Right lung (tissue), 5 donors: ENCODE measurements around the gene CNTNAP5. TPM values are rescaled to one million over a fixed set of nuclear protein-coding genes. Genes with fewer than 3 reads are reported as not detected.

ENCODE experiments used
- DNase-seq, 2 donors: peaks; one replicate each; pipeline ENCODE4 v3.0.0-alpha.2; 2013
- polyA plus RNA-seq, 5 donors: library from polyadenylated mRNA; unstranded; fragments of 120-200 nt; gene quantifications; one replicate each; pipeline versions ENCODE4 v1.2.1 to v1.2.3, GENCODE V29; 2013; ENCODE audit warnings: inconsistent platforms in 1 of 5, low replicate concordance in 1 of 5; ENCODE audit not compliant: insufficient read length in 5 of 5, insufficient read depth in 1 of 5

Gene CNTNAP5
- polyA plus RNA-seq, 5 donors: 0.01 to 0.12 TPM; not detected in 3

DNA sequence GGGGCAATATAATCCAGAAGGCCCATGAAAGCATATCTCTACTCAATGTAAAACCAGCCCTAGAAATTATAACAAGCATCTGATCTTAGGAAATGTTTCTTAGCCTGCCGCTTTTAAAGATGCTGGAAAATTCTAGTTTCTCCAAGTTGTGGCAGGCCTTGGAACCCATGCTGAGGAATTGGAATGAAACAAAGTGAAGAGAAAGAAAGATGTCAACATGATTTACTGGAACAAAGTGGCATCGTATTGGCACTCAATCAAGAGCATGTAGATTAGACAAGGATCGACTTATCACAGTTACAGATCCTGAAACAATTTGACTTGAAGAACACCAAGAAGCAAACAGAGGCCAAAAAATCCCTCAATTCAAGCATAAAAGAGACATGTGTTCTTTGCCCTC lies 28.7 kb downstream of the CNTNAP5 start:
- no peak for DNase-seq

DNA sequence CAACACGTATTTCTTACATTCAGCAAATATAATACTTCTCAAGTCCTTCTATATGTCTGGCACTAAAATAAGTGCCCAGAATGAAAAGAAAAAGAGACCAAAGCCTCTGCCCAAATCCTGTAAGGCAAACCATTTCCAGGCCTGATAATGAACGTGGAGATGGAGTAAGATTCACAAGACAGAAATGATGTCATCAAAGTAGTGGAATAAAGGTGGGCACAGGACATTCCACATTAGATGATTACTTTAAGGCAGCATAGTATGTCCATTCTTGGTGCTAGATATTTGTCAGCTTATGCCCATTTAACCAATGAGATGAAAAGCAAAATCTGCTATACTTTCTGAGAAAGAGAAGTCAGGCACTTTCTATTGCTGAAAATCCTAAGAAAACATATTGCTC lies 38.5 kb downstream of the CNTNAP5 start:
- no peak for DNase-seq

DNA sequence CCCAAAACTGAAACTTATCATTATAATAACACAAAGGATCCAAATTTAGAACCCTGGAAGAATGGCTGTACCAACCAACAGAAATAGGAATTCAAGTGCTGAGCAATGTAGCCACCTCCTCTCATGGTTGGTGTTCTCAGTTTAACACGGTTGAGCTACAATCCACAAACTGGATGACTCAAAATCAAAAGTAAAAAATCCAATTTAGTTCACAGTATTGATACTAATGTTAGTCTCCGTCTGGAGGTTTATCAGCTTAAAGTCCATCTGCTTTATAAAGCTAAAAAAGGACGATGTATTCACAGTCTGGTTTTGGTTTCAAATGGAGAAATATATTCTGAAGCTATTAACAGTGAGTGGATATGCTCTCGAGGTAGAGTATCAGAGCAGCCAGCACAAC lies 40.5 kb downstream of the CNTNAP5 start:
- DNase-seq: no peak

DNA sequence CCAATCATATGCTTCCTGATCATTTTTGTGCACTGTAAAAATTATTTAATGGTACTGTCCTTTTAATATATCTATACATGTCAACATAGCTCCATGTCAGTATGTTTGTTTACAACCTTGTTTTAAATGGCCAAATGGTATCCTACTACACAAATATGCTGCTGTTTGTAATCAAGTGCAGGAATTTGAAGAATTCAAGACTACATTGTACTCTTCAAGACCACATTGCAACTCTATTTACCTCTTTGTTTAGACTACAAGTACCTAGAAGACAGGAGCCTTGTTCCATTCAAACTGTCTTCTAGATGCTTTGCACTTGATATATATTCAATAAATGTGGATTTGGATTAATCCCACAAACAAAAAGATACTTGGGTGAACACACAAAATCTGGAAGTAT lies 41.7 kb downstream of the CNTNAP5 start:
- no peak for DNase-seq

DNA sequence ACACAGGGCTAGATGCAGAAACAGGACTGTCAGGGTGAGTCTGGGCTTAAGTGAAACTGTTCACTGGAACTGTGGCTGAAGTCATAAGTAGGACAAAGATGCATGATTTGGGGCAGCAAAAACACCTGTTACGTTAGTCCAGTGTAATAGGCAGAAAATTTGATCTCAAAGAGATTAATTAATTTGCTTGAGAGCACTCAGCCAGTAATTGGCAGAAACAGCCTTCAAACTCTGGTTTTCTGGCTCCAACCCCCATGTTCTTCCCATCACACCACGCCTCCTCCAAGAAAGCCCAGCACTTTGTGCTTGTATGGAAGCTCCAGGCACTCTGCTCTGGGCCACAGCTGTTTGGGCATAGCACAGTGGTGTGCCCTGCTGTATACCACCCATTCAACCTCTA lies 54.0 kb downstream of the CNTNAP5 start:
- no peak for DNase-seq

DNA sequence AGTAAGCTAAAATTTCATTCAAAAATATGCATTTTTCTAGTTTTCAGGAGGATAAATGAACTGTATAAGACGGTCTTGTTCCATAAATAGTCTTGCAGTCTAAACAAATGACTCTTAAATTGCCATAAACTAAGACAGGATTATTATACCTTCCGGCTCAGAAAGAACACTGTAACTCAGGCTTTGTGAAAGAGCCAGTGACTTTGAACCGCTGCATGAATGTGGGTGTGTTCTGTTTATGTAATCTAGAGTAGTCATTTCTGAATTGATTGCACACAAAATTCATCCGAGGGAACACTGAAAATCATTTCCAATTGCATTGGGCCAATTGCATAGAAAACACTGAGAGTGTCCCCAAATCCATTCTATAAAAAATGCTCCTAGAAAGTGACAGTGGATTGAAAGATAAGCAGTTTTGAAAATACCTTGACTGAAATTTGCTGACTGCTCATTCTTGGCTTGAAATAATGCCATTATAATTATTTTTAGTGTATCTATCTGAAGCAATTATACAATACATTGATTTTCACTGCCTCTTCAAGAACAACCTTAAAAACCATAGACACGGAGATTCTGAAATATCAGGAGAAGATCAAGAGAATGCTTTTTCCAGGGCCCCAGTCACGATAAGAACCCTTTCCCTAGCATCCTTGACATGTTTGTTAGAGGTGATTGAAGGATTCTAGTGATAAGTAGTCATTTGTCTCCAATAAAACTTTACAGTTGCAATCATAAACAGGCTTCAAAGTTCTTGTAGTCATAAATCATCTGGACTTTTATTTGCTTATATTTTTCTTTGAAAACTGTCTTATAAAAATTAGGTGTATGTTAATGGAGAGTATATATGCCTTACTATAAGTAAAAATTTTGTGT lies 55.4 kb downstream of the CNTNAP5 start:
- DNase-seq: no peak

DNA sequence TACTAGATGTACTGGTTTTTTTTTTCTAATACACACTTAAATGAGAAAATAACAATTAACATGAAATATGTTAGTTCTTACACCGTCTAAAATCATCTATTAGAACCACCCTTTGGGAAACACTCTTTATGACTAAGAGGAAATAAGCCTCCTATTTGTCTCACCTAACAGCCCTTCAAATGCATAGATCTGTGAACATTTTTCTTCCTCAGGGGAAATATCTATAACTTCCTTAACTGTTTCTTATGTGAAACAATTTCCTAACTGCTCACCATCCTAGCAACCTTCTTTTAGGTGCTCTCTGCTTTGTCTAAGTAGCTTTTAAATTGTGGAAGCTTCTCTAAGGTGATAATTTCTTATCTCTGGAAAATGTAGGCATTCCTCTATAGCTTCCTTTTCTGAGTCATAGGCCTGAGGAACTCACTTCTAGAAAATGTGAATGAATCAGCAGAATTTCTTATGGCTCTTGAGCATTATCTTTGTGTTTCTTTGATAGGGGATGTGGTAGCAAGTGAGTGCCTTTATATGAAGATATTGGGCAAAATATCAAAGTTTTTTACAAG lies 56.1 kb downstream of the CNTNAP5 start:
- no peak for DNase-seq

DNA sequence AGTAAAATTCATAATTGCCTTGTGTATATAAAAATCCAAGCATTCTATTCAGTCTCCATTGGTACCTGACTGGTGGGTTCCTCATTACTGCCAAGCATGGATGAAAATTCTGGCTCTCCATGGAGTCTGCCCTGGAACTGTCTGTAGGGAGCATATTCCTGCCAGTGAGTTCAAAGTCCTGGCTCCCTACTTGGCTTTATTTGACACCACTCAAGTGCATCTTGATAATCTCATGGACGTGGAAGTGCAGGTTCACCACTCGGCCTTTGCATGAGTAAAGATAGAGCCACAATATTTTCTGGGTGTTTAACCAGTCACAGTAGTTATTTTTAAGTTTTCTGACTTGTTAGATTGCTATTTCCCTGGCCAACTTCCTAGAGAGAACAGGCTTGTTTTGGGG lies 63.5 kb downstream of the CNTNAP5 start:
- no peak for DNase-seq

DNA sequence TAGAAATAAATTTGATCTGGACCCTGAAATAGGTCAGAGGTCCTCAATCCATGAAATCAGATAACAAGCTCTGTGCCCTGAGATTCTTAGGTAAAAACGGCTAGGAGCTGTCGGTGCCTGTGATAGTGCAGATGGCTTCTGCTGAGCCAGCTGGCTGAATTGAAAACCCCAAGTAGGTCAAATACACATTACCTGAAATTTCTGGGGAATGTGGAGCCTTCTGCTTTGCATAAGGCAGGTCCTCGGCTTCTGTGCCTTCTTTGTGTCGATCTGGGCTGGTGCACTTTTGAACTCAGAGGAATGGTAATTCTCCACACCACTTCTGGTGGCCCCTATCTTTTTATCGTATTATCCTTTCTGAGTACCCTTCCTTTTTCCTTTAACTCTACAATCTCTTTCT lies 66.6 kb downstream of the CNTNAP5 start:
- no peak for DNase-seq

DNA sequence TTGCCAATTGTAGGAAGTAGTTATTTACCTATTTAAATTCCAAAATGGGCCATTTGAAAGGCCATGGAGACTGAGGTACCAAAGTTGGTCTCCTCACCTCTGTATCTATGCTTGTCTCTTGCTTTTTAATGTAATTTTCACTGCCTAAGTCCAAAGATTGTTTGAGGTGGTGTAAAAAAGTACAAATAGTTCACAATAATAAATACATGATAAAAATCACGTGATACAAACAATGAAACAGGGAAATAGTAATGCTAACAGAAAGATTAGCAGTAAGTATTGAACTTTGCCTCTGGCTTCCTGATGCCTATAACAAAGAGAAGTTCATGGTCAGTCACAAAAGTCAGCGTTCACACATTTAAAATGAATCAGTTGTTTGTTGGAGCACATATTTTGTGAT lies 67.6 kb downstream of the CNTNAP5 start:
- no peak for DNase-seq

DNA sequence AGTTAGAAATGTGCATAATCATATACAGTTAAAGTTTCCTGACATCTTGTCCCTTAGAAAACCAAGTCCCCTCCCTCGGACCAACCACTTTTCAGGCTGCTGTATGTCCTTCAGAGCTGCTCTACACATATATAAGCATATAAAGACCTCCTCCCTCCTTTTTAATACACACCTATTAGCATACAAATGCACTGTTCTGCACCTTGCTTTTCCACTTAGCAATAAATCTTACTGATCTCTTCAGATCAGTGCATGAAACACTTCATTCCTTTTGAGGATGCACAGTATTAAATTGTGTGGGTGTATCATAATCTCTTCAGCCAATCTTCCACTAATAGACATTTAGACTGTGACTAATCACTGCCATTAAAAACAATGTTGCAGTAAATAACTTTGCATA lies 79.8 kb downstream of the CNTNAP5 start:
- DNase-seq: no peak

DNA sequence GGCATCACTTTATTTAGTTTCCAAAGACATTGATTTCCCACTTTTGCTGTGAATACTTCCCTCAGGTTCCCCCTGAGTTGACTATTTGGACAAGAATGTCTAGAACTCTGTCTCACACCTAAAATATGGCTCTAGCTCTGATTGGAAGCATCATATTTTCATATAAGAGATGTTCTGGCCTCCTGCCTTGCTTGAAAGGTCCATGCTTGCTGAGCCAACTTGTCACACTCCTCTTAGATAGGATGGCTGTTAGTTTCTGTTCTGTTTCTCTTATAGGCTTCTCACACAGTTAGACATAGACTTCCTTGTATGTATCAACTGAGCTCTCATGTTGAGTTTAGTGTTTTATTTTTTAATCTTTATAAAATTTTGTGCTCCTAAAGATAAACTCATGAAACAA lies 87.1 kb downstream of the CNTNAP5 start:
- DNase-seq: no peak

DNA sequence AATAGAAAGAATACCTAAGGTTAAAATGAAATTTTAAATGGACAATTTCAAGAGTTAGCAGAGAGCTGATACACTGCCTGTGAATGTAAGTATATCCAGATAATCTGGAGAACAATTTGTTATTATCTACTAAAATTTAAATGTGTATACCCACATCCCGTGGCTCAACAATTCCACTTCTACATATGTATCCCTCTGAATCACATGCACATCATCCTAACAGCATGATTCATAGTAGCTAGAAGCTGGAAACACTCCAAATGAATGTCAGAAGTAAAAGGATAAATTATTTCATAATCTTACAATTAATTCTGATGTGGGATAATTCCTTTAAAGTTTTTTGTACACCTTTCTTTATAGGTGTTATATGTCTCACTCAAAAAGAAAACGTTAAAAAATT lies 87.9 kb downstream of the CNTNAP5 start:
- no peak for DNase-seq

DNA sequence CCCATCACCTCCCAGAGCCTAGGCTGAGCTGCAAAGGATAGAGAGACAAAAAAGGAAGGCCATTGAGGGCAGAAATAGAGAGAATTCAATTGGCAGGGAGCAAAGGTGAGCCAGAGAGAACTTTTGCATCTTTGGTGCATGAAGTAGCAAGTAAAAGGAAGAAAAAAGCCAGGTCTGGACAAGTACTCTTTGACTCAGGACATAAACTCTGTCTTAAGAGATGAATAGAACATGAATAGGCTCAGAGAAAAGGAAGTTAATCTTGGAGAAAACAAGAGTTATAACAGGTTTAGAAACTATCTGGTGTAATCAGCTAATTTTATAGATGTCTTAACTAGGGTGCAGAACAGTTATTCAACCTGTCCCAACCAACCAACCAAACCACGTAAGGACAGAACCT lies 95.2 kb downstream of the CNTNAP5 start:
- no peak for DNase-seq

DNA sequence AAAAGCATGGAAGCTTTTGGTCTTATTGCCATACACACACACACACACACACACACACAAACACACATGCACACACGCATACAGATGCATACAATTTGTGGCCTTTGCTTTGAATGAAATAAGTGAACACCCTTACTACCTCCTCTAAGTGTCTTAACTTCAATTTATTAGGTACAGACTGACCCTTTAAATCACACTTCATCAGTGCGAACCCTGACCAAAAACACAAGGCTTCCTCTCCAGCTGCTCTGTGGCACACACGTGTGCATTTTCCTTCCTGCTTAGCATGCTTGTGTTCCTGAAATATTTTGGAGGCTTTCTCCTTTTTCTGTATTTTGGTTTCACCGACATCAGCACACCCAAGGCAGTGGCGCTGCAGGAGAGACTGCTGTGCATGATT lies 96.0 kb downstream of the CNTNAP5 start:
- DNase-seq: peak; percentile 6 to 20

DNA sequence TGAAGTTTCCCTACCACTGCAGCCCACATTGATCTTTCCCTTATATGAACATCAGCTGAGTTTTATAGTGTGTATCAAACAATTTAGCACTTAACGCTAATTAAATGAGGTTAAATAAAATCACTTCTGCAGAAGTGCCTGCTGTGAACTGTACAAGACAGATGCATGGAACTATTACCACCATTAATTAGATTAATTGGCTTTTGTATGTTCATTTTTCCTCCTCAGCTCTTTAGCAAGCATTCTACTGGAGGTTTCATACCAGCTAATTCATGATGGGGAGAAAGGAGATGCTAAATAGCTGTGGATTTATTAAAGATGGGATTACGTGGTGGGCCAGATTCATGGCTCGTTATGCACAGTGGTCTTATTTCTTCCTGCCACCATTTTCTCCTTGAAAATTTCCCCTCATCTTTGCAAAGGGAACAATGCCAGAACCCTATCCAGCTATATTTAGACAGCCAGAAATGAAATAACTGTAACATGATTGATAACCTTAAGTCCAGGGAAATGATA lies 96.7 kb downstream of the CNTNAP5 start:
- DNase-seq: peak; percentile 9 to 35

DNA sequence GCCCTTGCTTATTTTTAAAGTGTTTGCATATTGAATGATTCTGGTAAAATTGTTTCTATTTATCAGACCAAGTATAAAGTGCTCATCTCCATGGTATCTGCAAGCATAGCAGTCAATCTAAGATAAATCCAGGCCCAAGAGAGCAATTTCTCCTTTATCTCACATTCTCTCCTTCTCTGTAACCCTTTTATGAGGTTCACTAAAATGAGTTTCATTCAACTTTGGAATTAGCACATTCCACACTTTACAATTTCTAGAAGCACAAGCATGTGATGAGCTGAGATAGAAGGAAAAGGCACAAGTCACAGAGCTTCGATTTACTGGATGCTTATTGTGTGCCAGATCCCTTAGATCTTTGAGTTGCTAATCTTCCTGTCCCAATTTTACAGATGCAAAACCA lies 97.3 kb downstream of the CNTNAP5 start:
- peak; percentile 12 to 27 for DNase-seq

DNA sequence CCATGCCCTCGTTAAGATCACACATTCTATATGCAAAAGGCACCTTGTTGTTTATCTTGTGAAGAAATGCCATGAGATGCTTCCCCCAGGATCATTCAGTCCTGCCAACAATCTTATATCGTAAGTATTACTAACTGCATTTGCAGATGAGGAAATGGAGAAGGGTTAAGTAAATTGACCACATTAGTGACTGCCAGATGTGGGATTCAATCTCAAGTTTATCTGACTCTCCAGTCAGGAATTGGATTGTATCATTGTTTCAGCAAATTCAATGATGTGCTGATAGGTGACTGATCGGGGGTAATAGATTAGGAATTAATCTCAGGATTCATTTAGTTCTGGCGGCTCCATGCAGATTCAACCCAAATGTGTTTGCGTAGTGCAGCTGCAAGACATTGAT lies 106.2 kb downstream of the CNTNAP5 start:
- no peak for DNase-seq

DNA sequence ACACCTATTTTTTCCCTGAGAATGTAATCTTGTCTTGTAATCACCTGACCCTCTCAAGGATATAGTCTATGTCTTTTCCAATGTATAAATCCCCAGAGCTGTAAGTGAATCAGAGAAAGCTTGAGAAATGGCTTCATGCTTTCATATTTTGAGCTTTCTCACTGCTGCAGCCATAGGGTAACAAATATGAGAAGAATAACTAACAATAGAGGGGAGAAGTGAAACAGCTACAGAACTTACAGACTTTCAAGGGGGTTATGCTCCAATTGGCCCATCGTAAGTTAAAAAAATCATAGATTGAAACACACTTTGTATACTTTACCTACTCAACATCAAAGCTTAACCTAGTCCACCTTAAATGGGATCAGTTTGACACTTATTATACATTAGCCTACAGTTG lies 111.0 kb downstream of the CNTNAP5 start:
- DNase-seq: no peak

DNA sequence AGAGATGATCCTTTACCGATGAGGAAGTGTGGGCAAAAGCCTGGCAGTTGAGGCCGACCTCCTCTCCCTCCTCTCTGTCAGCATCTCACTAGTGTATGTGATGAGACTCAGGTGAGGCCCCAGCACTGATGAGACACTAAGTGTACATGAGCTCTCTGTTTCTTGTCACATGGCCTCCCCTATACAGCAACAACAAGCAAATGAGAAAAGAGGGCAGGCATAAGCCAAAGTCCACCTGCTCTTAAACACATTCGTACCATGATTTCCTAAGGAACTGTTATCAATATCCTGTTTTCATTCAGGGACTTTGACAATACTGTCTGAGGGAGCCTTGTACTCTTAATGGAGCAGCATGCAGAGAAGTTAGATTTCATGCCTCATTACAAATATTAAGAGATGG lies 113.0 kb downstream of the CNTNAP5 start:
- no peak for DNase-seq

DNA sequence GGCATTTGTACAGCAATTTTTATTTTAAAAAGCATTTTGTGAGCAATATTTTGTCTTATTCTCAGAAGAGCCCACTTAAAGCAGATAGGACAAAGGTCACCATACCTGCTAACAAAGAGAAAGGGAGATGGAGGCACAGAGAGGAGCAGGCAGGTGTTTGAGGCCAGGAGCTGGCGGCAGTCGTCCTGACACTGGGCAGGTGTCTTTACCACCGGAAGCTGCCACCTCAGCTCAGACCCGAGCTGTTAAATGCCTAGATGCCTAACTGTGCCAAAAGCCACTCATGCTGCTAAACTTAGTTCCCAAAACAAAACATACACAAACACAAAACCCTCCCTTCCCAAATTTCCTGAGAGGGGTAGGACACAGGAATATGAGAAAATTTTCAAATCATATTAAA lies 120.9 kb downstream of the CNTNAP5 start:
- DNase-seq: no peak

DNA sequence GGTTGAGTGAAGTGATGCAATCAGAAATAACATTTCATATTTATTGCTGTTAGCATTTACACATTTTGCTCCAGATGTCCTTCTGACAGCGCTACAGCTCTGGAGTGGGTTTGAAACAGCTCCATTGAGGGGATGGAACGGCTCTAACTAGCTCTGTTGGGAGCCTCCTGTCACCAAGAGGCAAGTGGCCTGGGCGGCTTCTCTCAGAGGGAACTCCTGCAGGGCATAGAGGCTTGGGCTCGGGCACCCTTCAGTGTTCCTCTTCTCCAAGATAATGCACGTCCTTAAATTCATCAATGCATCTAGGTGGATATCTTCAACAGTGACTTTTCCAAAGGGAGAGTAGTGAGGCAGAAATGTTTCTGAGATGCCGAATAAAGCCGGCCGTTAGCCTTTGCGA lies 122.5 kb downstream of the CNTNAP5 start:
- no peak for DNase-seq

DNA sequence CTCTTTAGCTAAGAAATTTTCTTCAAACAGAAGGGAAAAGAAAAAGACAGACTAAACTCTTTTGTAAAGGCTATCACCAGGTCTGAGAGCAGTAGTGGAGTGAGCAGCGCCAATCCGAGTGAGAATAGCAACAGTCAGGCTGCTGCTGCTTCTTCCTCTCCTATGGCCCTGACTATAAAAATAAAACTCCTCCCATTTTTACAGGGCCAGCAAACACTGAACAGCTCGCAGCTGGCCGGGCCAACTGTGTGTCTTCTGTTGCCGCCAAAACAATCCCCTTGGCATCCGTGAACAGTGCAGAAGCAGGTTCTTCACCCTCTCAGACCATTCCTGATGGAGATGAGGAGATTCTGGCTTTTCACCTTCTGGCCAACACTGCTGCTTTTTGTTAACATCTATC lies 124.5 kb downstream of the CNTNAP5 start:
- no peak for DNase-seq

DNA sequence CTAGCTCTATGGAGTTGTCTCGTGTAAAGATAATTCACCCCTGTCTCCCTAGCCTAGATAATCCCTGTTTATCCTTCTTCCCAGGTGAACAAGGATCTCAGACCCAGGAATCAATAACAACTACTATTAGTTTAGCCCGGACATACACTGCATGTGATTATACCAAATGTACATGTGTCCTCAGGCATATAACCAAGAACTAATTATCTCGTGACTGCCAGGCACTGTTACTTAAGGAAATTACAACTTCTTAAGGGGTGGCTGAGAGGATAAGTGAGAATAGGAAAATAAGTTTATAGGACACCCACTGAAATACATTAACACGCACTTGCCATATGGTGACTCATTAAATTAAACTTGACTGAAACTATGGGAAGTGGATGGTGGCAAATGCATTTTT lies 126.6 kb downstream of the CNTNAP5 start:
- no peak for DNase-seq
